GM19025 (cell line): ENCODE data around the gene MST1R.
"Not testable (repeated sequence)": the region's sequence is repeated elsewhere in the genome, so short reads cannot be mapped to it uniquely, and the experiment has no call there.

ENCODE experiments used
- ATAC-seq: cut with Tn5 transposase; IDR thresholded peaks from one replicate; pipeline ENCODE4 v1.9.1; 2021; ENCODE audit warnings: mild to moderate bottlenecking, low read depth, moderate library complexity; ENCODE audit not compliant: unreplicated experiment

Gene MST1R

GRCh38 chr3:49912881-49913281, 9.2 kb upstream of the MST1R start:
- no peak for ATAC-seq

GRCh38 chr3:49911611-49912010, 7.9 kb upstream of the MST1R start:
- no peak for ATAC-seq

- ATAC-seq: no peak
Measured at GRCh38 chr3:49911124-49911420, 7.4 kb upstream of the MST1R start.

- ATAC-seq: no peak
Measured at GRCh38 chr3:49910409-49911123, 6.9 kb upstream of the MST1R start.

GRCh38 chr3:49908373-49909199, 4.9 kb upstream of the MST1R start:
- ATAC-seq: no peak

- no peak for ATAC-seq
Measured at GRCh38 chr3:49906073-49906743, 2.5 kb upstream of the MST1R start.

GRCh38 chr3:49904448-49904847, 775 bp upstream of the MST1R start:
- not testable (repeated sequence) for ATAC-seq

DNA sequence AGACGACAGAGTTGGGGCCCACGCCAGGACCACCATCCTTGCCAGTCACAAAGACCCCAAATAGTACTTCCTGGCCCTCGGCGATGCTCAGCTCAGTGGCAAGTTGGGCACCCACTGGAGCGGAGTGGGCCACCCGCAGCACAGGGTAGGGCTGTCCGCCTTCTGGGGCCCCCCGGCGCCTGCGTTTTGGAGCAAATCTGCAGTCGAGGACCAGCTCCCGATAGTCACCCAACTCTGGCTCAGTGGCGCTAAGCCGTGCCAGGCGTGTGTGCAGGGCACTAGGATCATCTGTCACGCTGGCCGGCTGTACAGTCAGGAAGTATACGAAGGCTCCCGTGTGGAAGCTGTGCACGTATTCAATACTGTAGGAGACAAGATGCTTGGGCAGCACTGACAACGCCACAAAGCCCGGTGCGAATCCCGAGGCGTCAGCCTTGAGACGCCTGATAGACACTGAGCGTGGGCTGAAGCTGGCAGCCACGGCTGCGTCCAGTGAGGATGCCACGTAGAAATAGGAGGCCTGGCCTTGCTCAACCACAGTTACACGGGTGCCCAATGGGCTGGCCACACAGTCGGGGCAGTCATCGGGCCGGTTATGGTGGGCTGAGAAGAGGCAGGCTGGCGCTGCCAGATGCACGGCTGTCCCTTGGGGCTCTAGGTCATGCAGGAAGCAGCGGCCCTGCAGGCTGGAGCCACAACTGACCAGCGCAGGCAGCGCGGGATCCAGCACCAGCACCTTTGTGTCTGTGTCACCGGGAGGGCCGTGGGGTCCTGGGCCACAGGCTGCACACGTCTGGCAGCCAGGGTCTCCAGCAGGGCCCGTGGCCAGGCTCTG, 945 bp downstream of the MST1R start:
- ATAC-seq: no peak

- no peak for ATAC-seq
Measured at GRCh38 chr3:49901366-49902339, 2.0 kb downstream of the MST1R start.

- ATAC-seq: no peak
Measured at GRCh38 chr3:49900491-49901153, 3.1 kb downstream of the MST1R start.

- no peak for ATAC-seq
Measured at GRCh38 chr3:49899815-49900214, 3.9 kb downstream of the MST1R start.

- no peak for ATAC-seq
Measured at GRCh38 chr3:49898991-49899390, 4.7 kb downstream of the MST1R start.

GRCh38 chr3:49896345-49896744, 7.3 kb downstream of the MST1R start:
- no peak for ATAC-seq

GRCh38 chr3:49895791-49896190, 7.9 kb downstream of the MST1R start:
- no peak for ATAC-seq

DNA sequence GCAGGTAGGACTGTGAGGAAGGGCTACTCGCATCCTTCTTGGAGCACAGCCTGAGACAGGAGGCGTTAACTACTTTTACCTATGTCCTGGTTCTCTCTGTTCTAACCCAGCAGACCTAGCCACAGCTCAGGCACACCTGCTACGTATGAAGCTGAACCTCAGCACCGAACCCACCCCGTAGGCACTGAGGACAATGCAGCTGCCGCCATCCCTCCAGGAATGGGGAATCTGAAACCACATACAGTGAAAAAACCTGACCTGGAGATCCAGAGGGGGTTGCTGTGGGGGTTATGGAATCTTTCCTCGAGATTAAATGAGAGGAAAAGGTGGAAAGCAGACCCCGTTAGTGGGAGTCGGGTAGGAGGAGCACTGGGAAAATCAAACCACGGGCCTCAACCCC, 14.4 kb downstream of the MST1R start:
- ATAC-seq: no peak

DNA sequence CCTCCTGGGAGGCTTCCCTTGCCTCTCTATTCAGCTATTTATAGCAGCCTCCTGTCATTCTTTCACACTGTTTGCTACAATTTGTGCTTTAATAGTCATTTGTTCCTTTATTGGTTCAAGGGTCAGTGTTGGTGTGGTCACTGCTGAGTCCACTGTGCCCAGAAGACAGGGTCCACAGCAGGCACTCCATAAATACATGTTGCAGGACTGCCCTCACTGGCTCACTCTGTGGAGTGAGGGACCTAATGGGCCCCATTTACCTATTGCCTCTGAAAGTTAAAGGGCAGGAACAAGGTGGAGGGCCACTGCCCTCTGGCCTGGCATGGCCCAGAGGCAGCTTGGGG, 16.8 kb downstream of the MST1R start:
- no peak for ATAC-seq

- no peak for ATAC-seq
Measured at GRCh38 chr3:49883998-49884397, 19.7 kb downstream of the MST1R start.

DNA sequence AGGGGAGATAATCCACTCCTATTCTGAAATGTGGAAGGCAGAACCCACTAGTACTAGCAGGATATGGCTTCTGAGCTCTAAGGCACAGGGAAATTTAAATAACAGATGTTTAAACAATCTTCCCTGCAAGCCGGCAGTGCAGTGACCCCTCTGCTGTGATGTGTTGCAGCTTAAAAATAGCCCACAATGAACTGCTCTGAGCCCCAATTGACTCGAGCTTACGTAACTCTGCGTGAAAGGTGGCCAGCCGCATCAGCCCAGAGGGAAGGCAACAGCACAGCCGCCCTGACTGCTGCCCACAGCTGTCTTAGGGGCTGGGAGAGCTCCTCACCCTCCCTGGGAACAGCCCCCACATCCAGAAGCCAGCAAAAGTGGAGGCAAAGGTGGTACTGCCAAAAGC, 21.5 kb downstream of the MST1R start:
- ATAC-seq: no peak
